WTC11 (cell line): Measurements from ENCODE around the gene RGS12. TPM values are rescaled to one million over a fixed set of nuclear protein-coding genes. Genes with fewer than 3 reads are reported as not detected.

Experiments used
- ATAC-seq: fragments of 200-7000 bp; cut with Tn5 transposase; 2 replicates; pipeline ENCODE4 v1.10.0; 2021; ENCODE audit warnings: mild to moderate bottlenecking, moderate library complexity
- CTCF ChIA-PET: fragments of 300-600 bp; sonication (Branson Sonifier 250); formaldehyde crosslinking; loops from one replicate; lab custom pipeline; 2021; ENCODE audit warnings: antibody characterized with exemption; lab: Charles Lee
- POLR2A ChIA-PET: fragments of 350-600 bp; sonication (Branson Sonifier 250); formaldehyde crosslinking; loops from one replicate; lab custom pipeline; 2021; ENCODE audit warnings: antibody characterized with exemption; lab: Charles Lee
- DNase-seq: peaks from one replicate; pipeline ENCODE4 v3.0.0; 2021; ENCODE audit warnings: low spot score
- H3K27ac Mint-ChIP-seq: 2 replicates; pipeline ENCODE4 v1.8.0; 2021; ENCODE audit warnings: mixed read lengths
- H3K27me3 Mint-ChIP-seq: 2 replicates; pipeline ENCODE4 v1.8.0; 2021; ENCODE audit warnings: low read depth, mild to moderate bottlenecking, moderate library complexity, mixed read lengths
- H3K36me3 Mint-ChIP-seq: 2 replicates; pipeline ENCODE4 v1.8.0; 2021; ENCODE audit warnings: mixed read lengths
- H3K4me1 Mint-ChIP-seq: 2 replicates; pipeline ENCODE4 v1.8.0; 2022; ENCODE audit warnings: mixed read lengths
- H3K4me3 Mint-ChIP-seq: 2 replicates; pipeline ENCODE4 v1.8.0; 2021; ENCODE audit warnings: mild to moderate bottlenecking, moderate library complexity, mixed read lengths
- H3K9me3 Mint-ChIP-seq: 2 replicates; pipeline ENCODE4 v1.8.0; 2021; ENCODE audit warnings: mixed read lengths
- ESRRA ChIP-seq: sonication (generic); formaldehyde crosslinking; IDR thresholded peaks from 2 replicates; pipeline ENCODE4 v1.8.1; 2022; ENCODE audit warnings: mild to moderate bottlenecking, missing genetic modification reagents, borderline replicate concordance
- ETV6 ChIP-seq: sonication (generic); formaldehyde crosslinking; IDR thresholded peaks from 2 replicates; pipeline ENCODE4 v1.8.1; 2022; ENCODE audit warnings: mild to moderate bottlenecking, missing genetic modification reagents
- GTF2I ChIP-seq: fragments of 250-450 bp; sonication (Bioruptor Pico); conservative IDR thresholded peaks from 2 replicates; pipeline ENCODE4 v1.4.0; 2021; ENCODE audit warnings: mild to moderate bottlenecking
- IRF2 ChIP-seq: sonication (generic); formaldehyde crosslinking; IDR thresholded peaks from 2 replicates; pipeline ENCODE4 v1.8.0; 2022; ENCODE audit warnings: low read depth, missing genetic modification reagents, borderline replicate concordance
- JAZF1 ChIP-seq: fragments of 250-450 bp; sonication (Bioruptor Pico); IDR thresholded peaks from 2 replicates; pipeline ENCODE4 v1.9.0; 2021; ENCODE audit warnings: moderate library complexity, mild to moderate bottlenecking, inconsistent platforms
- KAT7 ChIP-seq: sonication (generic); formaldehyde crosslinking; IDR thresholded peaks from 2 replicates; pipeline ENCODE4 v1.8.1; 2023; ENCODE audit warnings: missing genetic modification reagents, mild to moderate bottlenecking, borderline replicate concordance
- MLX ChIP-seq: sonication (generic); formaldehyde crosslinking; IDR thresholded peaks from 2 replicates; pipeline ENCODE4 v1.8.1; 2023; ENCODE audit warnings: mild to moderate bottlenecking, missing genetic modification reagents, moderate library complexity
- MXD4 ChIP-seq: fragments of 250-450 bp; sonication (Bioruptor Pico); IDR thresholded peaks from 2 replicates; pipeline ENCODE4 v1.8.0; 2021; ENCODE audit warnings: mild to moderate bottlenecking, moderate library complexity, borderline replicate concordance
- ZBTB21 ChIP-seq: sonication (generic); formaldehyde crosslinking; IDR thresholded peaks from 2 replicates; pipeline ENCODE4 v1.8.1; 2023; ENCODE audit warnings: mild to moderate bottlenecking, missing genetic modification reagents, borderline replicate concordance
- ZNF317 ChIP-seq: sonication (generic); formaldehyde crosslinking; IDR thresholded peaks from 2 replicates; pipeline ENCODE4 v1.8.1; 2023; ENCODE audit warnings: low read depth, mild to moderate bottlenecking, moderate library complexity, missing genetic modification reagents, borderline replicate concordance
- ZNF396 ChIP-seq: fragments of 250-450 bp; sonication (Bioruptor Pico); IDR thresholded peaks from 2 replicates; pipeline ENCODE4 v1.8.0; 2021; ENCODE audit warnings: mild to moderate bottlenecking, moderate library complexity, borderline replicate concordance
- total RNA-seq: library from RNA; stranded (reverse); gene quantifications from 3 replicates; pipeline ENCODE4 v1.2.3, GENCODE V29; 2021
- TF ChIP-seq, protein P1 (sequence below): sonication (generic); formaldehyde crosslinking; IDR thresholded peaks from 2 replicates; pipeline ENCODE4 v1.8.0; 2023; ENCODE audit warnings: missing genetic modification reagents
- TF ChIP-seq, protein P2 (sequence below): sonication (generic); formaldehyde crosslinking; IDR thresholded peaks from 2 replicates; pipeline ENCODE4 v1.8.1; 2022; ENCODE audit warnings: low read depth, mild to moderate bottlenecking, moderate library complexity, missing genetic modification reagents, borderline replicate concordance
- TF ChIP-seq, protein P3 (sequence below): fragments of 250-450 bp; sonication (Bioruptor Pico); IDR thresholded peaks from 2 replicates; pipeline ENCODE4 v1.9.0; 2021; ENCODE audit warnings: moderate library complexity, mild to moderate bottlenecking, inconsistent platforms, borderline replicate concordance
- TF ChIP-seq, protein P4 (sequence below): fragments of 250-450 bp; sonication (Bioruptor Pico); IDR thresholded peaks from 2 replicates; pipeline ENCODE4 v1.9.0; 2021; ENCODE audit warnings: mild to moderate bottlenecking
- TF ChIP-seq, protein P5 (sequence below): sonication (generic); formaldehyde crosslinking; IDR thresholded peaks from 2 replicates; pipeline ENCODE4 v1.8.1; 2023; ENCODE audit warnings: mild to moderate bottlenecking, missing genetic modification reagents
- TF ChIP-seq, protein P6 (sequence below): sonication (generic); formaldehyde crosslinking; IDR thresholded peaks from 2 replicates; pipeline ENCODE4 v1.8.1; 2022; ENCODE audit warnings: missing genetic modification reagents, borderline replicate concordance

Gene RGS12
- total RNA-seq, 1 experiment from 2014 or later, result 21.0 TPM

DNA sequence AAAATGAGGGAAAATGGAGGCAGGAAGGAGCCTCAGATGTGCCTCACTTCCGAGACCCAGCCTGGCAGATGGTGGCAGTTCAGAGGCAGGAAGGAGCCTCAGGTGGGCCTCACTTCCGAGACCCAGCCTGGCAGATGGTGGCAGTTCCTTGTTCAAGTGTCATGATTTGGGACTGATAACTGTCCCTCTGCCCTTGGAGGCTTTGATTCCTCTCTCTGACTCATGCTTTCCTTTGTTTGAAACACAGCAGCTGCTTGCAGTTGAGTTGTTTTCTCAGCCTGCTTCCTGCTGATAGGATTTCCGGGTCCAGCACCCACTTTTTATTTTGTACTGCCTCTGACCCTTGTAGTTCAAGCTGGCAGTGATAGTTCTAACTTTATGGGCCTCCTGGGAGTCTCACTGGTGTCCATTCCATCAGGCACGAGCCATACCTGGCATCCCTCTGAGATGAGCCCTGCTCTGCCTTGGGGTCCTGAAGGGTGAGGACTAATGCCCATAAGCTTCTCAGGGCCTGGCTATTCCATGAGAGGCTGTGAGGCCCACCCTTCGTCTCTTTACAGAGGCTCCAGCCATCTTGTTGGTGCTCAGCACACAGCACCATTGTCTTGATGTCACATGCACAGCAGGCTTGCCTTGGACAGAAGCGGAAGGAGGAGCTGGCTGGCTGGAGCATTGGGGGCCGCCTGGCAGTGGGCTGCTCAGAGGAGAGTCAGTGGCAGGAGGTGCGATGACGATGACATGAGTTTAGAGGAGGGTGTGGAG is 13.0 kb downstream of the RGS12 start:
- Mint-ChIP-seq H3K36me3 (no peaks in the 10 kb centered on the region), H3K4me1 (peaks cover 52% of the 10 kb centered on the region), H3K9me3 (no peaks in the 10 kb centered on the region), H3K27me3 (no peaks in the 10 kb centered on the region), H3K4me3 (no peak overlapping the region), H3K27ac (peak overlapping the region; percentile 8; the same call in 1 of the 2 replicates)
- ChIA-PET POLR2A (no interaction called here), CTCF (interaction anchor here (1.1 to 8.1 kb wide), 3 partner anchors 13 to 175 kb away, joined by 4 to 85 read pairs (median 4); no protein-coding TSS in a partner anchor)
- TF ChIP-seq, protein P1, sequence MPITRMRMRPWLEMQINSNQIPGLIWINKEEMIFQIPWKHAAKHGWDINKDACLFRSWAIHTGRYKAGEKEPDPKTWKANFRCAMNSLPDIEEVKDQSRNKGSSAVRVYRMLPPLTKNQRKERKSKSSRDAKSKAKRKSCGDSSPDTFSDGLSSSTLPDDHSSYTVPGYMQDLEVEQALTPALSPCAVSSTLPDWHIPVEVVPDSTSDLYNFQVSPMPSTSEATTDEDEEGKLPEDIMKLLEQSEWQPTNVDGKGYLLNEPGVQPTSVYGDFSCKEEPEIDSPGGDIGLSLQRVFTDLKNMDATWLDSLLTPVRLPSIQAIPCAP, result no peak
- TF ChIP-seq MXD4 (CRISPR knock-in tag) (no peak), IRF2 (CRISPR knock-in tag) (no peak), KAT7 (no peak), ZNF396 (CRISPR knock-in tag) (no peak), JAZF1 (CRISPR knock-in tag) (no peak), ESRRA (CRISPR knock-in tag) (no peak), ETV6 (CRISPR knock-in tag) (no peak), ZNF317 (CRISPR knock-in tag) (no peak)
- TF ChIP-seq, protein P2, sequence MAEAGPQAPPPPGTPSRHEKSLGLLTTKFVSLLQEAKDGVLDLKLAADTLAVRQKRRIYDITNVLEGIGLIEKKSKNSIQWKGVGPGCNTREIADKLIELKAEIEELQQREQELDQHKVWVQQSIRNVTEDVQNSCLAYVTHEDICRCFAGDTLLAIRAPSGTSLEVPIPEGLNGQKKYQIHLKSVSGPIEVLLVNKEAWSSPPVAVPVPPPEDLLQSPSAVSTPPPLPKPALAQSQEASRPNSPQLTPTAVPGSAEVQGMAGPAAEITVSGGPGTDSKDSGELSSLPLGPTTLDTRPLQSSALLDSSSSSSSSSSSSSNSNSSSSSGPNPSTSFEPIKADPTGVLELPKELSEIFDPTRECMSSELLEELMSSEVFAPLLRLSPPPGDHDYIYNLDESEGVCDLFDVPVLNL (CRISPR knock-in tag), result no peak
- TF ChIP-seq, protein P3, sequence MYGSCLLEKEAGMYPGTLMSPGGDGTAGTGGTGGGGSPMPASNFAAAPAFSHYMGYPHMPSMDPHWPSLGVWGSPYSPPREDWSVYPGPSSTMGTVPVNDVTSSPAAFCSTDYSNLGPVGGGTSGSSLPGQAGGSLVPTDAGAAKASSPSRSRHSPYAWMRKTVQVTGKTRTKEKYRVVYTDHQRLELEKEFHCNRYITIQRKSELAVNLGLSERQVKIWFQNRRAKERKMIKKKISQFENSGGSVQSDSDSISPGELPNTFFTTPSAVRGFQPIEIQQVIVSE (CRISPR knock-in tag), result no peak
- TF ChIP-seq, protein P4, sequence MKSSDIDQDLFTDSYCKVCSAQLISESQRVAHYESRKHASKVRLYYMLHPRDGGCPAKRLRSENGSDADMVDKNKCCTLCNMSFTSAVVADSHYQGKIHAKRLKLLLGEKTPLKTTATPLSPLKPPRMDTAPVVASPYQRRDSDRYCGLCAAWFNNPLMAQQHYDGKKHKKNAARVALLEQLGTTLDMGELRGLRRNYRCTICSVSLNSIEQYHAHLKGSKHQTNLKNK (CRISPR knock-in tag), result no peak
- TF ChIP-seq, protein P5, sequence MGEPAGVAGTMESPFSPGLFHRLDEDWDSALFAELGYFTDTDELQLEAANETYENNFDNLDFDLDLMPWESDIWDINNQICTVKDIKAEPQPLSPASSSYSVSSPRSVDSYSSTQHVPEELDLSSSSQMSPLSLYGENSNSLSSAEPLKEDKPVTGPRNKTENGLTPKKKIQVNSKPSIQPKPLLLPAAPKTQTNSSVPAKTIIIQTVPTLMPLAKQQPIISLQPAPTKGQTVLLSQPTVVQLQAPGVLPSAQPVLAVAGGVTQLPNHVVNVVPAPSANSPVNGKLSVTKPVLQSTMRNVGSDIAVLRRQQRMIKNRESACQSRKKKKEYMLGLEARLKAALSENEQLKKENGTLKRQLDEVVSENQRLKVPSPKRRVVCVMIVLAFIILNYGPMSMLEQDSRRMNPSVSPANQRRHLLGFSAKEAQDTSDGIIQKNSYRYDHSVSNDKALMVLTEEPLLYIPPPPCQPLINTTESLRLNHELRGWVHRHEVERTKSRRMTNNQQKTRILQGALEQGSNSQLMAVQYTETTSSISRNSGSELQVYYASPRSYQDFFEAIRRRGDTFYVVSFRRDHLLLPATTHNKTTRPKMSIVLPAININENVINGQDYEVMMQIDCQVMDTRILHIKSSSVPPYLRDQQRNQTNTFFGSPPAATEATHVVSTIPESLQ (CRISPR knock-in tag), result no peak
- ATAC-seq, result no peak
- DNase-seq, result peak; percentile 8

DNA sequence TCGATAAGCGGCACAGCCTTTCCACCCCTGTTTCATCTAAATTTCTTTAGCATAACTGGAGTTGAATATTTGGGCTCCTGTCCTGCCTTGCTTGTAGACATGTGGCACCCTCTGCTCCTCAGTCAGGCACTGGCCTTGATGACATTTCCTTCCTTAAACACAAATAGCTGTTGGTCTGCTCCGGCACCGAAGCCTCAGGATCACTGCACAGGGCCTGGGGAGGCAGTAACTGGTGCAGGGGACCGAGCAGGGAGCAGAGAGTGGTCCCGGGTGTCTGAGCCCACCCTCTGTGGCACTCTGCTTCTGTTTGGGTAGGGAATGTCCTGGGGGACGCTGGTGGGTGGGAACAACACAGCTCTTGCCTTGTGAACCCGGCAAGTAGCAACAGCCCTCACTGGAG is 13.6 kb downstream of the RGS12 start:
- Mint-ChIP-seq H3K27ac (no peak overlapping the region; the same call in 1 of the 2 replicates), H3K4me1 (peaks cover 52% of the 10 kb centered on the region), H3K36me3 (no peaks in the 10 kb centered on the region), H3K4me3 (no peak overlapping the region), H3K9me3 (no peaks in the 10 kb centered on the region), H3K27me3 (no peaks in the 10 kb centered on the region)
- ATAC-seq (no peak), DNase-seq (no peak)
- TF ChIP-seq GTF2I (CRISPR knock-in tag) (no peak), IRF2 (CRISPR knock-in tag) (no peak), ESRRA (CRISPR knock-in tag) (no peak), ZBTB21 (CRISPR knock-in tag) (no peak), MLX (CRISPR knock-in tag) (no peak), MXD4 (CRISPR knock-in tag) (no peak)
- TF ChIP-seq, protein P6, sequence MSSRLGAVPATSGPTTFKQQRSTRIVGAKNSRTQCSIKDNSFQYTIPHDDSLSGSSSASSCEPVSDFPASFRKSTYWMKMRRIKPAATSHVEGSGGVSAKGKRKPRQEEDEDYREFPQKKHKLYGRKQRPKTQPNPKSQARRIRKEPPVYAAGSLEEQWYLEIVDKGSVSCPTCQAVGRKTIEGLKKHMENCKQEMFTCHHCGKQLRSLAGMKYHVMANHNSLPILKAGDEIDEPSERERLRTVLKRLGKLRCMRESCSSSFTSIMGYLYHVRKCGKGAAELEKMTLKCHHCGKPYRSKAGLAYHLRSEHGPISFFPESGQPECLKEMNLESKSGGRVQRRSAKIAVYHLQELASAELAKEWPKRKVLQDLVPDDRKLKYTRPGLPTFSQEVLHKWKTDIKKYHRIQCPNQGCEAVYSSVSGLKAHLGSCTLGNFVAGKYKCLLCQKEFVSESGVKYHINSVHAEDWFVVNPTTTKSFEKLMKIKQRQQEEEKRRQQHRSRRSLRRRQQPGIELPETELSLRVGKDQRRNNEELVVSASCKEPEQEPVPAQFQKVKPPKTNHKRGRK (CRISPR knock-in tag), result no peak
- CTCF ChIA-PET, result interaction anchor here (1.1 to 8.1 kb wide), 3 partner anchors 12 to 174 kb away, joined by 4 to 85 read pairs (median 4); no protein-coding TSS in a partner anchor
- POLR2A ChIA-PET, result no interaction called here
